Keratinocyte (primary cell): ENCODE data around the gene SLC25A15.

Source experiments
- CTCF ChIP-seq, 3 experiments: IDR thresholded peaks in 1 of 3; conservative IDR thresholded peaks in 1 of 3; optimal IDR thresholded peaks in 1 of 3; 2 replicates in 2 of 3; 3 replicates in 1 of 3; pipeline versions ENCODE3 to v1.5.1; 2011; ENCODE audit warnings: low read length in 3 of 3, mild to moderate bottlenecking in 3 of 3, moderate library complexity in 2 of 3, control low read depth in 1 of 3, inconsistent platforms in 1 of 3; ENCODE audit not compliant: insufficient read depth in 2 of 3; ENCODE audit errors: extremely low read depth in 1 of 3
- EZH2 ChIP-seq: IDR thresholded peaks from one replicate; pipeline ENCODE4 v1.6.1; 2012; ENCODE audit warnings: inconsistent platforms, mild to moderate bottlenecking, low read length, moderate library complexity

GRCh38 chr13:40770934-40771618, 18.3 kb upstream of the SLC25A15 start, which contains the start of gene MRPS31:
- TF ChIP-seq CTCF (optimal IDR thresholded peaks at IDR 0.05 in 1 of 3, IDR thresholded peaks at IDR 0.05 in 1 of 3, conservative IDR thresholded peaks at IDR 0.05 in 1 of 3; ENCODE audit: extremely low read depth in 1 of 3, insufficient read depth in 2 of 3, low read length in 3 of 3) (no peak), EZH2 (no peak)
